WTC11 (cell line): ENCODE measurements around the gene CNTNAP2. TPM values are rescaled to one million over a fixed set of nuclear protein-coding genes. Genes with fewer than 3 reads are reported as not detected.
A peak's percentile ranks its signal among the peaks of the same experiment; 100 is the strongest.

Source experiments
- ATAC-seq: fragments of 200-7000 bp; cut with Tn5 transposase; 2 replicates; pipeline ENCODE4 v1.10.0; 2021; ENCODE audit warnings: mild to moderate bottlenecking, moderate library complexity
- CTCF ChIA-PET: fragments of 300-600 bp; sonication (Branson Sonifier 250); formaldehyde crosslinking; loops from one replicate; lab custom pipeline; 2021; ENCODE audit warnings: antibody characterized with exemption; lab: Charles Lee
- POLR2A ChIA-PET: fragments of 350-600 bp; sonication (Branson Sonifier 250); formaldehyde crosslinking; loops from one replicate; lab custom pipeline; 2021; ENCODE audit warnings: antibody characterized with exemption; lab: Charles Lee
- DNase-seq: peaks from one replicate; pipeline ENCODE4 v3.0.0; 2021; ENCODE audit warnings: low spot score
- H3K27ac Mint-ChIP-seq: 2 replicates; pipeline ENCODE4 v1.8.0; 2021; ENCODE audit warnings: mixed read lengths
- H3K27me3 Mint-ChIP-seq: 2 replicates; pipeline ENCODE4 v1.8.0; 2021; ENCODE audit warnings: low read depth, mild to moderate bottlenecking, moderate library complexity, mixed read lengths
- H3K36me3 Mint-ChIP-seq: 2 replicates; pipeline ENCODE4 v1.8.0; 2021; ENCODE audit warnings: mixed read lengths
- H3K4me1 Mint-ChIP-seq: 2 replicates; pipeline ENCODE4 v1.8.0; 2022; ENCODE audit warnings: mixed read lengths
- H3K4me3 Mint-ChIP-seq: 2 replicates; pipeline ENCODE4 v1.8.0; 2021; ENCODE audit warnings: mild to moderate bottlenecking, moderate library complexity, mixed read lengths
- H3K9me3 Mint-ChIP-seq: 2 replicates; pipeline ENCODE4 v1.8.0; 2021; ENCODE audit warnings: mixed read lengths
- AFF4 ChIP-seq: sonication (generic); formaldehyde crosslinking; IDR thresholded peaks from 2 replicates; pipeline ENCODE4 v1.8.1; 2023; ENCODE audit warnings: mild to moderate bottlenecking, missing genetic modification reagents, borderline replicate concordance
- AR ChIP-seq: fragments of 250-450 bp; sonication (Bioruptor Pico); IDR thresholded peaks from 2 replicates; pipeline ENCODE4 v1.9.0; 2021; ENCODE audit warnings: mild to moderate bottlenecking
- ATF6 ChIP-seq: sonication (generic); formaldehyde crosslinking; IDR thresholded peaks from 2 replicates; pipeline ENCODE4 v1.8.1; 2023; ENCODE audit warnings: mild to moderate bottlenecking, missing genetic modification reagents
- CDX4 ChIP-seq: fragments of 250-450 bp; sonication (Bioruptor Pico); IDR thresholded peaks from 2 replicates; pipeline ENCODE4 v1.9.0; 2021; ENCODE audit warnings: moderate library complexity, mild to moderate bottlenecking, inconsistent platforms, borderline replicate concordance
- E2F4 ChIP-seq: sonication (generic); formaldehyde crosslinking; IDR thresholded peaks from 2 replicates; pipeline ENCODE4 v1.8.1; 2022; ENCODE audit warnings: low read depth, mild to moderate bottlenecking, moderate library complexity, missing genetic modification reagents, borderline replicate concordance
- ESRRA ChIP-seq: sonication (generic); formaldehyde crosslinking; IDR thresholded peaks from 2 replicates; pipeline ENCODE4 v1.8.1; 2022; ENCODE audit warnings: mild to moderate bottlenecking, missing genetic modification reagents, borderline replicate concordance
- FOXJ3 ChIP-seq: sonication (generic); formaldehyde crosslinking; IDR thresholded peaks from 2 replicates; pipeline ENCODE4 v1.9.0; 2021; ENCODE audit warnings: missing genetic modification reagents, mild to moderate bottlenecking, borderline replicate concordance
- GRHL2 ChIP-seq: fragments of 250-450 bp; sonication (Bioruptor Pico); IDR thresholded peaks from 2 replicates; pipeline ENCODE4 v1.8.0; 2022; ENCODE audit warnings: mild to moderate bottlenecking, moderate library complexity; ENCODE audit not compliant: insufficient replicate concordance, severe bottlenecking
- HMGA2 ChIP-seq: fragments of 250-450 bp; sonication (Bioruptor Pico); IDR thresholded peaks from 2 replicates; pipeline ENCODE4 v1.4.0; 2021; ENCODE audit warnings: mild to moderate bottlenecking, moderate library complexity
- JUN ChIP-seq: sonication (generic); formaldehyde crosslinking; IDR thresholded peaks from 2 replicates; pipeline ENCODE4 v1.8.0; 2023; ENCODE audit warnings: mild to moderate bottlenecking, missing genetic modification reagents
- NR2C2 ChIP-seq: sonication (generic); formaldehyde crosslinking; IDR thresholded peaks from 2 replicates; pipeline ENCODE4 v1.8.0; 2022; ENCODE audit warnings: mild to moderate bottlenecking, missing genetic modification reagents
- OVOL2 ChIP-seq: fragments of 250-450 bp; sonication (Bioruptor Pico); IDR thresholded peaks from 2 replicates; pipeline ENCODE4 v1.9.0; 2021; ENCODE audit warnings: mild to moderate bottlenecking, borderline replicate concordance
- PRRX2 ChIP-seq: fragments of 250-450 bp; sonication (Bioruptor Pico); IDR thresholded peaks from 2 replicates; pipeline ENCODE4 v1.8.0; 2021; ENCODE audit warnings: mild to moderate bottlenecking
- SMAD4 ChIP-seq: sonication (generic); formaldehyde crosslinking; IDR thresholded peaks from 2 replicates; pipeline ENCODE4 v1.8.0; 2022; ENCODE audit warnings: mild to moderate bottlenecking, missing genetic modification reagents
- SOX15 ChIP-seq: fragments of 250-450 bp; sonication (Bioruptor Pico); IDR thresholded peaks from 2 replicates; pipeline ENCODE4 v1.9.0; 2021; ENCODE audit warnings: mild to moderate bottlenecking
- TEAD1 ChIP-seq: sonication (generic); formaldehyde crosslinking; IDR thresholded peaks from 2 replicates; pipeline ENCODE4 v1.8.0; 2022; ENCODE audit warnings: mild to moderate bottlenecking, missing genetic modification reagents
- USF2 ChIP-seq: sonication (generic); formaldehyde crosslinking; IDR thresholded peaks from 2 replicates; pipeline ENCODE4 v1.8.1; 2023; ENCODE audit warnings: mild to moderate bottlenecking, missing genetic modification reagents, moderate library complexity
- ZBTB43 ChIP-seq: sonication (generic); formaldehyde crosslinking; IDR thresholded peaks from 2 replicates; pipeline ENCODE4 v1.8.1; 2023; ENCODE audit warnings: mild to moderate bottlenecking, missing genetic modification reagents
- ZMAT4 ChIP-seq: fragments of 250-450 bp; sonication (Bioruptor Pico); IDR thresholded peaks from 2 replicates; pipeline ENCODE4 v1.9.0; 2021; ENCODE audit warnings: mild to moderate bottlenecking
- ZNF121 ChIP-seq: sonication (generic); formaldehyde crosslinking; IDR thresholded peaks from 2 replicates; pipeline ENCODE4 v1.8.0; 2023; ENCODE audit warnings: missing genetic modification reagents
- ZNF263 ChIP-seq: sonication (generic); formaldehyde crosslinking; IDR thresholded peaks from 2 replicates; pipeline ENCODE4 v1.8.1; 2022; ENCODE audit warnings: low read depth, mild to moderate bottlenecking, moderate library complexity, missing genetic modification reagents
- total RNA-seq: library from RNA; stranded (reverse); gene quantifications from 3 replicates; pipeline ENCODE4 v1.2.3, GENCODE V29; 2021

The CNTNAP2 gene
- total RNA-seq, 1 experiment from 2014 or later = 63.8 TPM

- no peak for DNase-seq
- Mint-ChIP-seq H3K9me3 (no peaks in the 10 kb centered on the region), H3K36me3 (peaks cover 41% of the 10 kb centered on the region), H3K4me3 (no peak overlapping the region), H3K27ac (peak overlapping the region; percentile 59), H3K4me1 (peaks cover 48% of the 10 kb centered on the region), H3K27me3 (no peaks in the 10 kb centered on the region; the same call in 1 of the 2 replicates)
- CTCF ChIA-PET = no interaction called here
- TF ChIP-seq ZMAT4 (CRISPR knock-in tag) = no peak
- TF ChIP-seq USF2 (CRISPR knock-in tag) = peak; percentile 55
- peak; percentile 43 for ATAC-seq
- POLR2A ChIA-PET = no interaction called here
These were observed 132.7 kb downstream of the CNTNAP2 start for GRCh38 chr7:146249272-146249671.

GRCh38 chr7:146255609-146256008 lies 139.0 kb downstream of the CNTNAP2 start:
- POLR2A ChIA-PET = no interaction called here

GRCh38 chr7:146262527-146262926 lies 145.9 kb downstream of the CNTNAP2 start:
- Mint-ChIP-seq H3K36me3 (peaks cover 2% of the 10 kb centered on the region; the same call in 1 of the 2 replicates), H3K9me3 (peaks cover 20% of the 10 kb centered on the region), H3K27ac (no peak overlapping the region), H3K27me3 (no peaks in the 10 kb centered on the region), H3K4me1 (peaks cover 7% of the 10 kb centered on the region; the same call in 1 of the 2 replicates), H3K4me3 (no peak overlapping the region)
- DNase-seq = no peak
- ChIA-PET CTCF (no interaction called here), POLR2A (interaction anchor here (0.6 kb wide), 1 partner anchor 195 kb away, joined by 3 read pairs; no protein-coding TSS in a partner anchor)
- no peak for ATAC-seq
- TF ChIP-seq ESRRA = no peak
- no peak for TF ChIP-seq SMAD4 (CRISPR knock-in tag)
- no peak for TF ChIP-seq ZBTB43 (CRISPR knock-in tag)
- TF ChIP-seq AR (CRISPR knock-in tag) = no peak
- no peak for TF ChIP-seq JUN (CRISPR knock-in tag)
- no peak for TF ChIP-seq HMGA2
- TF ChIP-seq ATF6 (CRISPR knock-in tag) = no peak
- no peak for TF ChIP-seq AFF4 (CRISPR knock-in tag)
- no peak for TF ChIP-seq PRRX2
- no peak for TF ChIP-seq FOXJ3 (CRISPR knock-in tag)
- TF ChIP-seq TEAD1 (CRISPR knock-in tag) = no peak
- TF ChIP-seq E2F4 = no peak

More at GRCh38 chr7:146255609-146256008, 139.0 kb downstream of the CNTNAP2 start:
- DNase-seq (no peak), ATAC-seq (no peak)
- CTCF ChIA-PET = interaction anchor here (1.3 to 1.4 kb wide), 2 partner anchors 11 to 32 kb away, joined by 3 to 4 read pairs; no protein-coding TSS in a partner anchor
- H3K27ac Mint-ChIP-seq = no peak overlapping the region
- no peaks in the 10 kb centered on the region for H3K27me3 Mint-ChIP-seq
- no peak overlapping the region for H3K4me3 Mint-ChIP-seq
- TF ChIP-seq GRHL2 (CRISPR knock-in tag) (no peak), NR2C2 (no peak), TEAD1 (CRISPR knock-in tag) (no peak), CDX4 (CRISPR knock-in tag) (no peak), ZNF121 (CRISPR knock-in tag) (no peak), OVOL2 (CRISPR knock-in tag) (no peak), ZNF263 (CRISPR knock-in tag) (no peak), SOX15 (CRISPR knock-in tag) (no peak)
- peaks cover 2% of the 10 kb centered on the region; the same call in 1 of the 2 replicates for H3K36me3 Mint-ChIP-seq
- peaks cover 17% of the 10 kb centered on the region for H3K9me3 Mint-ChIP-seq
- H3K4me1 Mint-ChIP-seq = peaks cover 37% of the 10 kb centered on the region
